Limb (tissue), 2 donors: ENCODE data around the gene DUSP3.

Experiments used
- DNase-seq, 2 donors: peaks; one replicate each; pipeline ENCODE4 v3.0.0-alpha.2; 2016; ENCODE audit errors: extremely low spot score in 2 of 2

Gene DUSP3

GRCh38 chr17:43769426-43769825 lies 9.4 kb downstream of the DUSP3 start:
- no peak for DNase-seq

GRCh38 chr17:43768943-43769342 lies 9.8 kb downstream of the DUSP3 start:
- no peak for DNase-seq

GRCh38 chr17:43768382-43768781 lies 10.4 kb downstream of the DUSP3 start:
- DNase-seq = no peak

- DNase-seq = no peak
Measured at GRCh38 chr17:43767713-43768059, 11.1 kb downstream of the DUSP3 start.

- DNase-seq = no peak
Measured at GRCh38 chr17:43767053-43767712, 11.6 kb downstream of the DUSP3 start.

- DNase-seq = peak; percentile 33 to 66
Measured at GRCh38 chr17:43766413-43767052, 12.2 kb downstream of the DUSP3 start.

GRCh38 chr17:43760254-43760852 lies 18.4 kb downstream of the DUSP3 start:
- peak; percentile 89 to 95 for DNase-seq

- no peak for DNase-seq
Measured at GRCh38 chr17:43759836-43760235, 18.9 kb downstream of the DUSP3 start.

- no peak for DNase-seq
Measured at GRCh38 chr17:43758497-43759174, 20.1 kb downstream of the DUSP3 start, which contains the start of gene SOST. TSS of gene SOST (minus strand) at chr17:43758791. CDS start at chr17:43758741, 50 bp downstream.

- DNase-seq = no peak
Measured at GRCh38 chr17:43758086-43758485, 20.7 kb downstream of the DUSP3 start.

- no peak for DNase-seq
Measured at GRCh38 chr17:43757171-43757660, 21.6 kb downstream of the DUSP3 start.

- DNase-seq = no peak
Measured at GRCh38 chr17:43756201-43756600, 22.6 kb downstream of the DUSP3 start.

- peak in 1 of 2 donors; percentile 75 for DNase-seq
Measured at GRCh38 chr17:43755389-43755875, 23.3 kb downstream of the DUSP3 start.

- no peak for DNase-seq
Measured at GRCh38 chr17:43754947-43755346, 23.8 kb downstream of the DUSP3 start.

- no peak for DNase-seq
Measured at GRCh38 chr17:43753493-43754129, 25.2 kb downstream of the DUSP3 start.

GRCh38 chr17:43750153-43750552 lies 28.6 kb downstream of the DUSP3 start:
- no peak for DNase-seq

- DNase-seq = no peak
Measured at GRCh38 chr17:43745541-43745940, 33.2 kb downstream of the DUSP3 start.

GRCh38 chr17:43741636-43742035 lies 37.1 kb downstream of the DUSP3 start:
- DNase-seq = no peak

- DNase-seq = no peak
Measured at GRCh38 chr17:43740541-43740940, 38.2 kb downstream of the DUSP3 start.

GRCh38 chr17:43737722-43738121 lies 41.1 kb downstream of the DUSP3 start:
- DNase-seq = no peak

- DNase-seq = no peak
Measured at GRCh38 chr17:43736389-43736788, 42.4 kb downstream of the DUSP3 start.
